ENCODE measurements around the gene DACH1.

Gene DACH1

GRCh38 chr13:71772361-71772760 is 94.6 kb downstream of the DACH1 start:
- no peak for DNase-seq

GRCh38 chr13:71771144-71771543 is 95.9 kb downstream of the DACH1 start:
- DNase-seq: no peak

- no peak for DNase-seq
Observed at GRCh38 chr13:71770710-71771109, 96.3 kb downstream of the DACH1 start.

GRCh38 chr13:71768881-71769280 is 98.1 kb downstream of the DACH1 start:
- no peak for DNase-seq

- no peak for DNase-seq
Observed at GRCh38 chr13:71759651-71760511, 107.1 kb downstream of the DACH1 start.

- no peak for DNase-seq
Observed at GRCh38 chr13:71758828-71759227, 108.2 kb downstream of the DACH1 start.

GRCh38 chr13:71754407-71754974 is 112.5 kb downstream of the DACH1 start:
- DNase-seq: no peak

GRCh38 chr13:71752775-71753513 is 114.1 kb downstream of the DACH1 start:
- DNase-seq: no peak

GRCh38 chr13:71751073-71751472 is 115.9 kb downstream of the DACH1 start:
- no peak for DNase-seq

- DNase-seq: no peak
Observed at GRCh38 chr13:71730267-71730666, 136.7 kb downstream of the DACH1 start.

GRCh38 chr13:71729441-71729840 is 137.6 kb downstream of the DACH1 start:
- no peak for DNase-seq

- no peak for DNase-seq
Observed at GRCh38 chr13:71727662-71728061, 139.3 kb downstream of the DACH1 start.

GRCh38 chr13:71727042-71727441 is 140.0 kb downstream of the DACH1 start:
- no peak for DNase-seq

GRCh38 chr13:71722206-71722605 is 144.8 kb downstream of the DACH1 start:
- DNase-seq: no peak

- DNase-seq: no peak
Observed at GRCh38 chr13:71721104-71721503, 145.9 kb downstream of the DACH1 start.

- DNase-seq: no peak
Observed at GRCh38 chr13:71718931-71719330, 148.1 kb downstream of the DACH1 start.

GRCh38 chr13:71714802-71715375 is 152.1 kb downstream of the DACH1 start:
- no peak for DNase-seq

GRCh38 chr13:71712988-71713653 is 153.9 kb downstream of the DACH1 start:
- no peak for DNase-seq

- DNase-seq: no peak
Observed at GRCh38 chr13:71704656-71705055, 162.3 kb downstream of the DACH1 start.

- DNase-seq: no peak
Observed at GRCh38 chr13:71703138-71703537, 163.9 kb downstream of the DACH1 start.

- DNase-seq: no peak
Observed at GRCh38 chr13:71702253-71702652, 164.8 kb downstream of the DACH1 start.

GRCh38 chr13:71701741-71702140 is 165.3 kb downstream of the DACH1 start:
- no peak for DNase-seq

GRCh38 chr13:71699342-71699741 is 167.7 kb downstream of the DACH1 start:
- DNase-seq: no peak

All from T1000 (cell line).